ENCODE measurements around the gene CACUL1.

- no peak for TF ChIP-seq CTCF (IDR thresholded peaks at IDR 0.05; ENCODE audit: poor library complexity)
- TF ChIP-seq EZH2phosphoT487 (IDR thresholded peaks at IDR 0.05; ENCODE audit: low read depth, severe bottlenecking, unreplicated experiment), result no peak
- TF ChIP-seq EZH2 (IDR thresholded peaks at IDR 0.05; ENCODE audit: borderline replicate concordance), result no peak
These were observed 47.5 kb upstream of the CACUL1 start for GRCh38 chr10:118802126-118802793.

All from hepatocyte (in vitro differentiated cells).